Stimulated activated CD8-positive, alpha-beta memory T cell treated with anti-CD3 and anti-CD28 coated beads, Interleukin-12 subunit alpha, Interleukin-12 subunit beta, amount 100 ng/mL, for 1 hour (primary cell): ENCODE results near the gene CLRN2.

Experiments used
- DNase-seq: peaks from one replicate; pipeline ENCODE4 v3.0.0-alpha.2; 2020; ENCODE audit warnings: low read depth

Gene CLRN2

DNA sequence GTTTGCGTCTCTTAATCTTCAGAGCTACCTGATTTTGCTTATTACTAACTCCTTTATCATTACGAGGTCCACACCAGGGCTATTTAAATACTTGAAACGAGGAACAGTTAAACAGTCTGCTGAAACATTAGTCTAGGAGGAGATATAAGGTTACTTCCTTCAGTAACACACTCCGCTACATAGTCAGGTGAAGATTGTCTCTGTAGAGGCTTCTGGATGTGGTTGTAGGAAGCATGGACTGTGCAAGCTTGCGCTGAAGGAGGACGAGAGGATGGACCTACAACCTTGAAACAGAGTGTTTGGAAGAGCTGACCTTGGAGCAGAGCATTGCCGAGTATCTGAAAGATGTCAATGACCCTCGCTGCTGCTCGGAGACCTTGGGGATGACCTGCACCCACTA is at the start of gene CLRN2:
Gene CLRN2, plus strand, starts transcription at position 301 of the 400 bp plus-strand sequence. CDS start 102 bp downstream, outside the sequence.
- DNase-seq, result no peak

- DNase-seq, result no peak
Measured at GRCh38 chr4:17468619-17469221, 46.2 kb upstream of the CLRN2 start.

DNA sequence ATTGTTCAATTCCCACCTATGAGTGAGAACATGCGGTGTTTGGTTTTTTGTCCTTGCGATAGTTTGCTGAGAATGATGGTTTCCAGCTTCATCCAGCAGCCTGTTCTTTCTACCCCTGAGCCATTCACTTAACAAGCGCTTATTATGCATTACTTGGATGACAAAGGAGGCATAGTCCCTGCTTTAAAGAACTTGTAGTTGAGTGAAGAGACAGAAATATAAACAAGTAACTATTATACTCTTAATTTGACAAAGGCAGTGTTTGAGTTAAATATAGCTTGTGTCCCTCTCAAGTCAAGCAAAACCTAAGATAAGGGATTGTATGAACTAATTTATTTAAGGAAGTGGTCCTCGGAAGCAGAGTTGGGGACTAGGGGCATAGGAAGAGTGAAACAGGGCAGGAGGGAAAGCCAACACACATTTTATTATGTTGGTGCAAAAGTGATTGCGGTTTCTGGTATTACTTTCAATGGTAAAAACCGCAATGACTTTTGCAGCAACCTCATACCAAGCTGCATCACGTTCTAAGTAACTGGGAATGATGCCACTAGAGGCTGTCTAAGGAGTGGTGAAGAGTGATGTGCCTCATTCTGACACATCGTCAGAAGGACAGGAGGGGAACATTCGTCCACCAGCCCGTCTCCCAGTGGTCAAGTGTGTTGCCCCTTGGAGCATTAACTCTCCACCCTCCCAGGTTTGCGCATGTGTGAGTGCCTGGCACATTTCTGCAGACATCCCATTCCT is 44.9 kb upstream of the CLRN2 start:
- no peak for DNase-seq

DNA sequence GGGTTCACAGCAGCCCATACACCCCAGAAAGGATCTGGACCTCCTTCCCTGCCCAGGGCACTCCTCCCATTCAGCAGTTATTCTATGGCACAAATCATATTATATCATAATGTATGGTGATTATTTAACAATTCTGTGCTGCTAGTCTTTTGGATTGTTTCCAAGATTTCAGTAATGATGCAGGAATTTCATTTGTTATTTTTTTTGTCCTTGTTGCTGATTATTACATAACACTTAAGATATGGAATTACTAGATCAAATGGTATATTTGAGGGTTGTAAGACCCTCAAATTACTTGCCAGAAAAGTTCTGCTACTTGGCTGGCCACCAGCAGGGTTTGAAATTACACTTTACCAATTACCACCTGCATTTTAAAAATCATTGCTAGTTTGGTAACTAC is 39.5 kb upstream of the CLRN2 start:
- DNase-seq, result no peak

- no peak for DNase-seq
Measured at GRCh38 chr4:17476853-17477252, 38.1 kb upstream of the CLRN2 start.

- no peak for DNase-seq
Measured at GRCh38 chr4:17477774-17478472, 37.0 kb upstream of the CLRN2 start.

DNA sequence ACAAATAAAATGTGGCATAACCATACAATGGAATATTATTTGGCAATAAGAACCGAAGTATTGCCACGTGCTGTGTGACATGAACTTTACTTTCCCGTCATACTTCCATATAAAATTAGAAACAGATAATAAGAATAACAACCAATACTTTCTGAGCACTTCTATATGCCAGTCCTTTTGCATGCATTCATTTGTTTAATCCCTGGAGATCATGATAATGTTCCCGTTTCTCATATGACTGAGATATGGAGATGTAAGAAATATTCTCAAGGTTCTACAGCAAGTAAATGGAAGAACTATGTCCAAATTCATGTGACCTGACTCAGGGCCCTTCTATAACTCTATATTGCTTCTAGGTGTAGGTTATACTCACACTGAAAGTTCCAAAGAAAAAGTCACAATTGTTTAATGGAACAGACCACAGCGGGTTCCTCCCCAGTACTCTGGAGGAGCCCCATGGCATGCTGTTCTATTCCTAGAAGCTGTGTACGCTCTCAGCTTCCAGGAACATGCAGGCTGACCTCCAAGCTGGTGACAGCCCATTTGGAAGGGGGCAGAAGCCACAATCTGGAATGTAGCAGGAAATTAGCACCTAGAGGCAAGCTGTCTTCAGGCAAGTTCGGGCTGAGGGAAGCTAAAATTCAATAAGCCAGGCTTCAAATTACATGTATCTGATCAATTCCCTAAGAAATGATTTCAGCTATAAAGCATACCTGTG is 34.6 kb upstream of the CLRN2 start:
- no peak for DNase-seq

DNA sequence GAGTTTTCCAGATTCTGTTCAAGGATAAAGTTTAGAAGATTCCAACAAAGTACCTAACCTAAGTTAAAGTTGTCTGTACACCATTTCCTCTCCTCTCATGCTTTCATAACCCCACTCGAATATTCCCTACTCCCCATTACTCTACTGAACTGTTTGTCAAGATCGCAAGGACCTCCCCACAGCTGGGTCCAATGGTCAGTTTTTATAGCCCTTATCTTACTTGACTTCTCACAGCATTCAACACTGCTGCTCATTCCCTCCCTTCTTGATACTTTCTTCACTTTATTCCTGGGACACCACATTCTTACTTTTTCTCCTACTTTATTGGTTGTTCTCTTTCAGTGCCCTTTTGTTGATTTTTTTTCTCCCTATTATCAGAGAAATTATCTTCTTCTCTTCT is 34.0 kb upstream of the CLRN2 start:
- DNase-seq, result no peak

GRCh38 chr4:17482716-17483115 is 32.2 kb upstream of the CLRN2 start:
- DNase-seq, result no peak

DNA sequence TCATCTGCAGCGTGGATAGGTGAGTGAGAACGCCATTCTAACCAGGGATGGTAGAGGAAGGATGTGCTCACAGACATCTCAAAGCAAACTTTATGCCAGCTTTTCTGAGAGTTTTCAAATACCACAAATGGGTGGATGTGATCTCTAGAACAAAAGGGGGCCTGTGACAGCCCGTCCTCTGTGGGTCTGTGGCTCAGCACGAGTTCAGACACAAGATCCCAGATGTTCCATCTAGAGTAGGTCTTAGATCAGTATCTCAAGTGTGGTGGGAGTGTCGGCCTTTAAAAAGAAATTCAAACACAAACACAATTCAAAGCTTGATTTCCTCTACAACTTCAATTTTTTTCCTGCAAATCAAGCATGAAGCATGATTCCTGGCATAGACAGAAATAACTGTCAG is 25.8 kb upstream of the CLRN2 start:
- no peak for DNase-seq

- no peak for DNase-seq
Measured at GRCh38 chr4:17489721-17490120, 25.2 kb upstream of the CLRN2 start.

- DNase-seq, result no peak
Measured at GRCh38 chr4:17490575-17491059, 24.3 kb upstream of the CLRN2 start.

DNA sequence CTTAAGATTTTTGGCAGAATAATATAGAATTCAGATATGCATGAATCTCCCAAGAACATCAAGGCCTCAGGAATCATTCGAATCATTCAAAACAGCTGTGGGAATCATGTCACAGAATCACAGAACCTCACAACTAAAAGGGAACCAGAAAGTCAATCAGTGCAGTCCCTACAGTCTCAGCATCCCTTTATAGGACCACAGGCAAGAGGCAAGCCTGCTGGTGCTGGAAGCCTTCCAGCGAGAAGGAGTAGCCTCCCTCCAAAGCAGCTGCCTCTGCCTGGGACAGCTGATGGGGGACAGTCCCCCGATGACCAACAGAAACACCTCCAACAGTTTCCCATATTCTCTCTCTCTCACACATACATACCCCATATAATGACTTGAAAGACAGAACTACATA is 23.8 kb upstream of the CLRN2 start:
- no peak for DNase-seq

- DNase-seq, result no peak
Measured at GRCh38 chr4:17492058-17492741, 22.8 kb upstream of the CLRN2 start.

DNA sequence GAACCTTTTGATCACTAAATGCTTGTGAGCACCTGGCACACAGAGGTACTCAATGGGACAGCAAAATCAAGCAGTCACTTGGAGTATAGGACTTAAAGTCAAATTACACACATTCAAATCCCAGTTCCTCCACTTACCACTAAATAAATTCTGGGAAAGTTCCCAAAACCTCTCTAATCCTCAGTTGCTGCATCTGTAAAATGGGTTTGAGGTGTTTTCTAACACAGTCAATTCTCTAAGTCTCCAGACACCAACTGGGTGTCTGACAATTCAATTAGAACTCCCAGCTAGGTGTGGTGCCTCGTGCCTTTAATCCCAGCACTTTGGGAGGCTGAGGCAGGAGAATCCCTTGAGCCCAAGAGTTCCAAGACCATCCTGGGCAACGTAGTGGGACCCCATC is 22.1 kb upstream of the CLRN2 start:
- no peak for DNase-seq

- no peak for DNase-seq
Measured at GRCh38 chr4:17493619-17494018, 21.3 kb upstream of the CLRN2 start.

- no peak for DNase-seq
Measured at GRCh38 chr4:17494258-17495190, 20.4 kb upstream of the CLRN2 start.

DNA sequence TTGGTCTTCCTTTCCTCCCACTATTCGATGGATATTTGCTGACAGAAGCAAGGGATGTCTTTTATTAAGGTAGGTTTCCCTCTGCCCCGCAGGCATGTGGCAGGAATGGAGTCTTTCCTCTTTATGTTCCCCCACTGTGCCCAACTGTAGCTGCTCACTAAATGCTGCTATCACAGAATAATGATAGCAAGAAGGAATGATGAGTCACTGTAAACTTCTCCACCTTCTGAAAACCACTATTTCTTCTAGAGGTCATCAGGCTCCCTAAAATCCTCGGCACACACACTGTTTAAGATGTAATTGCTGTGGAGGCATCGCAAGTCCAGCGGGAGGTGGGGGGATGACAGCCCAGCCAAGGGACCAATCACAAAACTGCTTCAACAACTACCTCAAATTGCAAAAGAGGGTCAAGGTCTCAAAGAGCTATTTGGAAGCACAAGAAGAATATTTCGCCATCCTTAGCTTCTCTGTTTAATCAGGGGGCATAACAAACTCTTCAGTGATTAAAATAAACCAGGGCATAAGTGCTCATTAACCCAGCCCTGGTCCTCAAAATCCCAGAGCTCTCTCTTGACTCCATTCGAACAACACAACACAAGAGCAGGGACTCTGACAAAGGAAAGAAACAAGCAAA is 17.0 kb upstream of the CLRN2 start:
- DNase-seq, result no peak

- no peak for DNase-seq
Measured at GRCh38 chr4:17500574-17500973, 14.4 kb upstream of the CLRN2 start.

- no peak for DNase-seq
Measured at GRCh38 chr4:17502756-17503155, 12.2 kb upstream of the CLRN2 start.
